Measurements from ENCODE around the gene PITX1.

DNA sequence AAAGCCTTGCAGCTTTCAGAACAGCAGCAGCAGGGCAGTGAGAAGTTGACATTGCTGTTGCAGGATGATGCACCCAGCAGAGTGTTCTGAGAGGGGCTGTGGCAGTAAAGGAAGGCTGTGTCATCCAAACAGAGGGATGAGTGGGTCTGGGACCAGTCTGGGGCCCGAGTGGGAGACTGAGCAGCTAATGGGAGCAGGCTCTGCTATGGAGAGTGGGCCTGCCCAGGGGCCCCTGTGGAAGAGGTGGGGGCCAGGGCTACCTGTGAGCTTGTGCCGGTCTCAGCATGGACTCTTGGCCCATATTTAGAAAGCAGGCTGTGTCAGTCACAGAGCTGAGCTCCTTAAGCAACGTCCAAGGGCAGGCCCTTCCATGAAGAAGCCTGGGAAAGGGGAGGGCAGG lies 26.0 kb upstream of the PITX1 start:
- TF ChIP-seq, protein P1, sequence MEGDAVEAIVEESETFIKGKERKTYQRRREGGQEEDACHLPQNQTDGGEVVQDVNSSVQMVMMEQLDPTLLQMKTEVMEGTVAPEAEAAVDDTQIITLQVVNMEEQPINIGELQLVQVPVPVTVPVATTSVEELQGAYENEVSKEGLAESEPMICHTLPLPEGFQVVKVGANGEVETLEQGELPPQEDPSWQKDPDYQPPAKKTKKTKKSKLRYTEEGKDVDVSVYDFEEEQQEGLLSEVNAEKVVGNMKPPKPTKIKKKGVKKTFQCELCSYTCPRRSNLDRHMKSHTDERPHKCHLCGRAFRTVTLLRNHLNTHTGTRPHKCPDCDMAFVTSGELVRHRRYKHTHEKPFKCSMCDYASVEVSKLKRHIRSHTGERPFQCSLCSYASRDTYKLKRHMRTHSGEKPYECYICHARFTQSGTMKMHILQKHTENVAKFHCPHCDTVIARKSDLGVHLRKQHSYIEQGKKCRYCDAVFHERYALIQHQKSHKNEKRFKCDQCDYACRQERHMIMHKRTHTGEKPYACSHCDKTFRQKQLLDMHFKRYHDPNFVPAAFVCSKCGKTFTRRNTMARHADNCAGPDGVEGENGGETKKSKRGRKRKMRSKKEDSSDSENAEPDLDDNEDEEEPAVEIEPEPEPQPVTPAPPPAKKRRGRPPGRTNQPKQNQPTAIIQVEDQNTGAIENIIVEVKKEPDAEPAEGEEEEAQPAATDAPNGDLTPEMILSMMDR (conservative IDR thresholded peaks at IDR 0.05): no peak
- no peak for TF ChIP-seq ZFX (IDR thresholded peaks at IDR 0.05)
